Sigmoid colon (tissue), 4 donors: ENCODE results near the gene EEF2.

ENCODE experiments used
- CTCF ChIP-seq, 4 experiments: fragments of 450-650 bp in 3 of 4; fragments of 200-600 bp in 1 of 4; IDR thresholded peaks; one replicate each; pipeline ENCODE4 v1.5.1; 2016 to 2019; ENCODE audit warnings: antibody characterized with exemption in 4 of 4, mild to moderate bottlenecking in 3 of 4, moderate library complexity in 2 of 4
- POLR2A ChIP-seq, 2 donors: fragments of 450-650 bp; IDR thresholded peaks; one replicate each; pipeline ENCODE4 v1.6.1; 2016; ENCODE audit warnings: antibody characterized with exemption in 2 of 2, mild to moderate bottlenecking in 2 of 2, moderate library complexity in 2 of 2
- POLR2AphosphoS5 ChIP-seq, 4 donors: sonication (generic); formaldehyde crosslinking; IDR thresholded peaks; one replicate each; pipeline ENCODE4 v1.6.1; 2017; ENCODE audit warnings: antibody characterized with exemption in 4 of 4

GRCh38 chr19:3986260-3987041 is 1.2 kb upstream of the EEF2 start:
- peak in 3 of 4 donors; percentile 49 to 64 (median 61) for TF ChIP-seq POLR2AphosphoS5 (IDR thresholded peaks at IDR 0.05)
- TF ChIP-seq POLR2A (IDR thresholded peaks at IDR 0.05): no peak
- peak; percentile 57 to 74 (median 66) for TF ChIP-seq CTCF (IDR thresholded peaks at IDR 0.05)
